AG08396 (cell line): ENCODE measurements around the gene SELENOV.
"Not testable (repeated sequence)": the region's sequence is repeated elsewhere in the genome, so short reads cannot be mapped to it uniquely, and the experiment has no call there.

Experiments
- DNase-seq: peaks from one replicate; pipeline ENCODE4 v3.0.0; 2012; ENCODE audit warnings: low spot score, mixed read lengths

The SELENOV gene, protein sequence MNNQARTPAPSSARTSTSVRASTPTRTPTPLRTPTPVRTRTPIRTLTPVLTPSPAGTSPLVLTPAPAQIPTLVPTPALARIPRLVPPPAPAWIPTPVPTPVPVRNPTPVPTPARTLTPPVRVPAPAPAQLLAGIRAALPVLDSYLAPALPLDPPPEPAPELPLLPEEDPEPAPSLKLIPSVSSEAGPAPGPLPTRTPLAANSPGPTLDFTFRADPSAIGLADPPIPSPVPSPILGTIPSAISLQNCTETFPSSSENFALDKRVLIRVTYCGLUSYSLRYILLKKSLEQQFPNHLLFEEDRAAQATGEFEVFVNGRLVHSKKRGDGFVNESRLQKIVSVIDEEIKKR

DNA sequence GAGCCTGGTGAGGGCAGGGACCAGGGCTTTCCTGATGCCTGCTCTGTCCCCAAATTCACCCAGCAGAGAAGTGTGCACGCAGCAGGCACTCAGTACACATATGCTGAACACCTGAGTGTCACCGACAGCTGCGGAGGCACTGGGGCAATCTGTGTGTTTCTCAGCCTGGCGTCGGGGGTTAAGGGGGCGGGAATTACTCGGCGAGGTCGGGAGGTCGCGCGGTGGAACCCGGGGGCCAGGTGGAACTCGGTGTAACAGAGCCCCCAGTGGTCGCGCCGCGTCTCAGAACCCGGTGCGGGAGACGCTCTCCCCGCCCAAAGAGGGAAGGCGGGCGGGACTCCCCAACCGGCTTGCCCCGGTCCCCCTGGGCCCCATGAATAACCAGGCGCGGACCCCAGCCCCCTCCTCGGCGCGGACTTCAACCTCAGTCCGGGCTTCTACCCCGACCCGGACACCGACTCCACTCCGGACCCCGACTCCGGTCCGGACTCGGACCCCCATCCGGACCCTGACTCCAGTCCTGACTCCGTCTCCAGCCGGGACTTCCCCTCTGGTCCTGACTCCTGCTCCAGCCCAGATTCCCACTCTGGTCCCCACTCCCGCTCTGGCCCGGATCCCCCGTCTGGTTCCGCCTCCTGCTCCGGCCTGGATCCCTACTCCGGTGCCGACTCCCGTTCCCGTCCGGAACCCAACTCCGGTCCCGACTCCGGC is at the start of gene SELENOV:
Gene SELENOV (plus strand): TSS at position 300 of the 711 bp plus-strand sequence. CDS start 74 bp downstream, at position 374.
- no peak for DNase-seq

DNA sequence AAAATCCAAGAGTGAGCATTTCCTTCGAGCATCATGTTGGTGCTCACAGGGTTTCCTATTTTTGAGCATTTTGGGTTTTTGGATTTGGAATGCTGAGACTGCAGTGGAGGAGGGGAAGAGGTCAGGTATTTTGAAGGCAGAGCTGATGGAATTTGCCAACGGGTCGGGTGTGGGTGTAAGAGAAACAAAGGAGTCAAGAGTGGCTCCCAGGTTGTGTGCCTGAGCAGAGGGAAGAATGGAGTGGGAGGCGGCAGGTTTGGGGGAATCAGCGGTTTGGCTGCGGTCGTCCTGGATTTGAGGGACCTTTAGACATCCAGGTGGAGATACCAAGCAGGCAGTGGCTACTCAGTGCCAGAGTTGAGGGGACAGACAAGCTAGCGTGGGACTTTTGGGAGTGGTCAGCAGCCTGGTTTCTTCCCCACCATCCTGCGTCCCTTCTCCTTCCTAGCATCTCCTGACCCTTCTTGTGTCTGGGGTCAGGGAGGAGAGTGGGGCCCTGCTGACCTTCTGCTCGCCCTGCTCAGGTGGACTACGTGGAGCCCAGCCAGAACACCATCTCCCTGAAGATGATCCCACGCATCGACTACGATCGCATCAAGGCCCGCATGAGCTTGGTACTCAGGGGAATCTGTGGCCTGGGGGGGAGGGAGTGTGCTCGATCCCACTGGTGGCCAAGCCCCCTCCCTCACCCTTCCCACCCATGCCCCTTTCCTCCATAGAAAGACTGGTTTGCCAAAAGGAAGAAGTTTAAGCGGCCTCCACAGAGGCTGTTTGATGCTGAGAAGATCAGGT is 48.8 kb upstream of the SELENOV start:
- no peak for DNase-seq

DNA sequence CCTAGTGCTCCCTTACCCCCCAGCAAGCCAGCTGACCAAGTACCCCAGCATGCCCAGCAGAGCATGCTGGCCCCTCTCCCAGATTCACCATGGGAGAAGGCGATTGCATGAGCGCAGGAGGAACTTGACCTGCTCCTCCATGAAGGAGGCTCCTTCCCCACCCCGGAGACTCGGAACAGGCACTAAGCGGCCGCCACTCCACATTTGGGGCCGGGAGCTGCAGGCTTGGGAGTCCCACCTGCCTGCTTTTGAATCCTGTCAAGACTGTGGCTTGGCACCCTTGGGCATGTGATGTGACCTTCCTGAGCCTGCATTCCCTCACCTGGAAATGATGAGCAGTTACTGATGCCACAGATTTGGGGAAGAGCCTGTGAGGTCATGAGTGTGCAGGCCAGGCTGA is 47.0 kb upstream of the SELENOV start:
- no peak for DNase-seq

DNA sequence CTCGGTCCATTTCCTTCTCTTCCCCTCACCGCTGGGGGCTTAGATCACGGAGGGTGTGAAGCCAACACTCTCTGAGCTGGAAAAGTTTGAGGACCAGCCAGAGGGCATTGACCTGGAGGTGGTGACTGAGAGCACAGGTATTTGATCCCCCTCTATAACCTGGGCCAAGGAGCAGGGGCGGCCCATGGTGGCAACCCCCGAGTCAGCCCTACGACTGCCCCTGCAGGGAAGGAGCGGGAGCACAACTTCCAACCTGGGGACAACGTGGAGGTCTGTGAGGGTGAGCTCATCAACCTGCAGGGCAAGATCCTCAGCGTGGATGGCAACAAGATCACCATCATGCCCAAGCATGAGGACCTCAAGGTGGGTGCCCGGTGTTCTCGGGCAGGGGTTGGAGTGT is 45.9 kb upstream of the SELENOV start:
- DNase-seq = no peak

DNA sequence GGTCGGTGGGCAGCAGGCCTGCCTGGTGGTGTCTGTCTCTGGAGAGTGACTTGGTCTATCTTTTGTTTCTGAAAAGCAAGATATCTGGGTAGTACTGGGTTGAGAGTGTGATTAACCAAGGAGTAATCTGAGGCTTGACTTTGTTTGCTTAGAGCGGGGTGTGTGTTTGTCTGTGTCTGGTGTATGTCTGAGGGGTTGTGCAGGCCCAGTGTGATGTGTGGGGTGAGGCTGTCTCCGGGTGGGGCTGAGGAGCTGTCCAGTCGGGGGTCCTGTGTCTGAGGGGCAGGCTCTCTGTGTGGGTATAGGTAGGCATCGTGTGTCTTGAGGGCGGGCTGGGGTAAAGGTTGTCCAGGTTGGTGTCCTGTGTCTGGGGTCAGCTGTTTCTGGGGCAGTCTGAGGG is 45.4 kb upstream of the SELENOV start:
- no peak for DNase-seq

DNA sequence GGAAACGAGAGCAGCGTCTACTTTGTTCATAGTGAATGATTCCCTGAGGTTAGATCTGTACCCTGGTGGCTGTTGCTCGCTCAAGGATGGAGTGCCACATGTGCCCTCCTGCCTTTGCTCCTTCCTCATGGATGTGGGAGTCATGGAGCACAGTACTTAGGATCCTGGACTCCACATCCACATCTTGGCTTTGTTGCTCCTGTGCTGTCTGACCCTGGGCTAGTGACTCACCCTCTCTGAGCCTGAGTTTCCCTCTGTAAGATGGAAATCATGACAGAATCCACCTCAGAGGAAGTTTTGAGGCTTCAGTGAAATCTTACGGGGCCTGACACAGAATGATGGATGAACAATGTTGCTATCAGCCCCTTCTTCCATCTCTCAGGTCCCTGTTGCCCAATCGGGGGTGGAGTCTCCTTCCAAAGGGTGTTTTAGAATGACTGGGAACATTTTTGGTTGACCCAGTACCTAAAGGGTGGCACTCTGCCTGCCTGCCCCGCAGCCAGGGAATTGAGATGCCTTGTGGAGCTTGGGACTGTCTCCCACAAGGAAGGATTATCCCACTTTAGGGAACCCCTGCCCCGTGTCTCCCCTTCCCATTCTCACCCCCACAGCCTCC is 44.1 kb upstream of the SELENOV start:
- no peak for DNase-seq

DNA sequence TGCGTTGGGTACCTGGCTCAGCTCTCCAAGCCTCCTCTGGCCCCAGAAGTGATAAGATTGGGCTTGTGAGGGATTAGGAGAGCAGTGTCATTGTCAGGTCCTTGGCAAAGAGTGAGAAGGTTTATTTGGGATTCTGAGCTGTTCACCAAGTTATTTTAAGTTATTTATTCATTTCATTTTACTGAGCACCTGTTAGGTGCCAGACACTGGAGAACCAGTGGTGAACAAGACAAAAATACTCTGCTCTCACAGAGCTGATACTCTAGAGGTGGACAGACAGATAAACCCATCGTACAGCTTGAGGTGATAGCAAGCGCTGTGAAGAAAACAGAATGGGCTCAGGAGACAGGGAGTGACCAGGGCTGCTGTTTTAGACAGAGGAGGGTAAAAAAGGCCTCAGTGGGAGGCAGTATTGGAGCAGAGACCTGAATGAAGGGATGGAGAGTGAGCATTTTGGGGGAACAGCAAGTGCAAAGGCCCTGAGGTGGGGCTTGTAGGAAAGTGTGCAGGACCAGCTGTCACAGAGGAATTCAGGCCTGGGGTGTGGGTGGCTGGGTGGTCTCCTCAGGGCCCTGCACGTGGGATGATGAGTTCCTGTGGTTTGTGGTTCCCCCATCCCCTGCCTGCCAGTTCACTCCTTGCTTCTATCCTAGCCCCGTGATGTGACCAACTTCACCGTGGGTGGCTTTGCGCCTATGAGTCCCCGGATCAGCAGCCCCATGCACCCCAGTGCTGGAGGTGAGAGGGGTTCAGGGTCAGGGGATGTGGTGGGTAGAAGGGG is 43.0 kb upstream of the SELENOV start:
- DNase-seq = no peak

DNA sequence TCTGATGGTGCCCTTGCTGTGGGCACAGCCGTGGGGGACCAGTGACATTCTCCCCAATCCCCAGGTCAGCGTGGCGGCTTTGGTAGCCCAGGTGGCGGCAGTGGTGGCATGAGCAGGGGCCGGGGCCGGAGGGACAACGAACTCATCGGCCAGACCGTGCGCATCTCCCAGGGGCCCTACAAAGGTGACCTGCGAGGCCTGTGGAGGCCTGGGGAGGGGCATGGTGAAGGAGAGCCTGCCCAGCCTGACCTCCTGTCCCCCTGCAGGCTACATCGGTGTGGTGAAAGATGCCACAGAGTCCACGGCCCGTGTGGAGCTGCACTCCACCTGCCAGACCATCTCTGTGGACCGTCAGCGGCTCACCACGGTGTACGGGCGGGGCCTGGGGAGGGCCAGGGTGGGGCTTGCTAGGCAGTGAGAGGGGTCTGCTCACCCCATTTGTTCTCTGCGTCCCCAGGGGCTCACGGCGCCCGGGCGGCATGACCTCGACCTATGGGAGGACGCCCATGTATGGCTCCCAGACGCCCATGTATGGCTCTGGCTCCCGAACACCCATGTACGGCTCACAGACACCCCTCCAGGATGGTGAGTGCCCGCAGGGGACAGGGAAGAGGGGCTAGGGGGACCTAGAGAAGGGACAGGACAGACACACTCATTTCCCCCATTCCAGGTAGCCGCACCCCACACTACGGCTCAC is 42.0 kb upstream of the SELENOV start:
- no peak for DNase-seq

DNA sequence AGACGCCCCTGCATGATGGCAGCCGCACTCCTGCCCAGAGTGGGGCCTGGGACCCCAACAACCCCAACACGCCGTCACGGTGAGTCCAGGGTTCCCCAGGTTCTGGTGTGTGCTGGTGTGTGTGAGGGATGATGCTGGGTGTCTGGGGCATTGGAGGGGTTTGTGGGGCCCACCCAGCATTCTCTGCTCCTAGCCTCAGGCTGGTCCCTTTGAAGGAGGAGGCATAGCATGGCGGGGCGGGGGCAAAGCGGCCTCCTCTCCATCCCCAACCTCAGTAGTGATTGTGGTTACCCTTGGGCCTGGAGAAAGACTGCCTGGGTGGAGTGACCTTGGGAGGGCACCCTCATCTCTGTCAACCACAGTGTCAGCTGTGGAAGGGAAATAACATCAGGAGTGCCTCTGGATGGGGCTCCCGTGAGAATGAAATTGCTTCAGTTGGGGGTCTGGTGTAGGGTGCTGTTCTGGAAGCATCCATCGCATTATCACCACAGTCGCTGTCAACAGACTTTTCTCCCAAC is 41.4 kb upstream of the SELENOV start:
- no peak for DNase-seq

DNA sequence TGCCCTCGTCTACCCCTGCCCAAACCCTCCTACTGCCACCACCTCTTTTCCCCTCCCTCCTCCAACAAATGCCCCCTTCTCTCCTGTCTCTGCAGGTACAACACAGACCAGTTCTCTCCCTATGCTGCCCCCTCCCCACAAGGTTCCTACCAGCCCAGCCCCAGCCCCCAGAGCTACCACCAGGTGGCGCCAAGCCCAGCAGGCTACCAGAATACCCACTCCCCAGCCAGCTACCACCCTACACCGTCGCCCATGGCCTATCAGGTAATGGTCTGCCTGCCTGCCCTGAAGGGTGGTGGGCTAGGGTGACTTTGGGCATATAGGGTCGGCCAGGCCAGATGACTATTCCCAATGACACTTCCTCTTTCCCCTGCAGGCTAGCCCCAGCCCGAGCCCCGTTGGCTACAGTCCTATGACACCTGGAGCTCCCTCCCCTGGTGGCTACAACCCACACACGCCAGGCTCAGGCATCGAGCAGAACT is 40.8 kb upstream of the SELENOV start:
- peak; percentile 61 for DNase-seq

DNA sequence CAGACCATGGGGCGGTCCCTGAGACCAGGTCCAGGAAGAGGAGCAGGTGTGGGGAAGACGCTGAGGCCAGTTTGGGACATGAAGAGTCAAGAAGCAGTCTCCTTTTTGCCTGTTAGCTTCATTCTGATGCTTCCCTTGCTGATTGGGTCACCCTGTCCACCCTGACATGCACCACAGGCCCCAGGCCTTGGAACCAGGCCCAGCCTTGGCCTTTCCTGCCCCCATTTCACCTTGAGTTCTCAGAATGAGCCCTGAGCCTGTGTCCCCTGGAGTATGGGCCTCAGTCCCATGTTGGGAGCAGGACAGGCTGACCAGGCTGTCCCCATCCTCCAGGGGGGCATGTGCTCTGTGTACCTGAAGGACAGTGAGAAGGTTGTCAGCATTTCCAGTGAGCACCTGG is 39.2 kb upstream of the SELENOV start:
- no peak for DNase-seq

DNA sequence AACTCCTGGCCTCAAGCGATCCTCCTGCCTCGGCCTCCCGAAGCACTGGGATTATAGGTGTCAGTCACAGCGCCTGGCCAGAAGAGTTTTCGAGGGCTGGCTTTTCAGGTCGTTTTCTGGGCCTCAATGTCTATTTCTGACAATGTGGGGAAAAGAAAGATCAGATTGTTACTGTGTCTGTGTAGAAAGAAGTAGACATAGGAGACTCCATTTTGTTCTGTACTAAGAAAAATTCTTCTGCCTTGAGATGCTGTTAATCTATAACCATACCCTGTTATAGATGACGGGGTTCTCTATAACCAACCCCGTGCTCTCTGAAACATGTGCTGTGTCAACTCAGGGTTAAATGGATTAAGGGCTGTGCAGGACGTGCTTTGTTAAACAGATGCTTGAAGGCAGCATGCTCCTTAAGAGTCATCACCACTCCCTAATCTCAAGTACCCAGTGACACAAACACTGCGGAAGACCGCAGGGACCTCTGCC is 35.6 kb upstream of the SELENOV start:
- DNase-seq = not testable (repeated sequence)

DNA sequence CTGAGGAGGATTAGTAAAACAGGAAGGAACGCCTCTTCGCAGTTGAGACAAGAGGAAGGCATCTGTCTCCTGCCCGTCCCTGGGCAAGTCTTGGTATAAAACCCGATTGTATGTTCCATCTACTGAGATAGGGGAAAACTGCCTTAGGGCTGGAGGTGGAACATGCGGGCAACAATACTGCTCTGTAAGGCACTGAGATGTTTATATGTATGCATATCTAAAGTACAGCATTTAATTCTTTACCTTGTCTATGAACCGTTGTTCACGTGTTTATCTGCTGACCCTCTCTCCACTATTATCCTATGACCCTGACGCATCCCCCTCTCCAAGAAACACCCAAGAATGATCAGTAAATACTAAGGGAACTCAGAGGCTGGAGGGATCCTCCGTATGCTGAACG is 35.0 kb upstream of the SELENOV start:
- DNase-seq = no peak

DNA sequence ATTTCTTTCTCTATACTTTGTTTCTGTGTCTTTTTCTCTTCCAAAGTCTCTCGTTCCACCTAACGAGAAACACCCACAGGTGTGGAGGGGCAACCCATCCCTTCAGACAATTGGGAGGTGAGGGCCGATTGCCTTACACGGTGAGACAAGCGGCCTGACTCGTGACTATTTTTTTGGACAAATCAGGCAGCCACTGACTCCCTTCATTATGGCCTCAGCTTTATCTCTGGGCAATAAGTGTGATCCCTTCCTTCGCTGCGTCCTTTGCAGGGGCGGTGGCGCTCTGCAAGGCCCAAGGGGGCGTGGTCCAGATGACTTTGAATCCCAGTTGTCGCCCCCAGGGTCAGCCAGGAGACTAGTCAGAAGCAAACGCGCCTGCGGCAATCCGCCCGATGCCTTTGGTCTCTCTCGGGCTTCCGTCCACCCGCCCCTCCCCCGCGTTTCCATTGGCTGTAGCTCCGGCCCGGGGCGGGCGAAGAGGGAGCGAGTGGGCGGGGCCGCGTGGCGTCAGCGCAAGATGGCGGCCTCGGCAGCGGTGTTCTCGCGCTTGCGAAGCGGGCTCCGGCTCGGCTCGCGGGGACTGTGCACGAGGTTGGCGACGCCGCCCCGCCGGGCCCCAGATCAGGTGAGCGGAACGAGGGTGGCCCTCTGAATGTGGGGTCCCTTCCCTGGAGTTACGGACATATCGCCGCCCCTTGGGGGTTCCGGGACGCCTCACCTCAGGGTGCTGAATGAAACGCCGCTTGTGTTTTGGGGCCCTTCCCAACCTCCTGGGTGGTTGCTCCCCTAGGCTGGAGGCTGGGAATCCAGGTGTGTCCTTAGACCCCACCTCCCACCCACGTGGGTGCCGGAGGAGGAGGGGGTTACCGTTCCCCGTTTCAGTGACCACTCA is 34.4 kb upstream of the SELENOV start, which contains the start of gene TIMM50:
Gene TIMM50 (plus strand): TSS at position 502 of the 892 bp plus-strand sequence. CDS start 16 bp downstream, at position 518.
- peak; percentile 95 for DNase-seq

DNA sequence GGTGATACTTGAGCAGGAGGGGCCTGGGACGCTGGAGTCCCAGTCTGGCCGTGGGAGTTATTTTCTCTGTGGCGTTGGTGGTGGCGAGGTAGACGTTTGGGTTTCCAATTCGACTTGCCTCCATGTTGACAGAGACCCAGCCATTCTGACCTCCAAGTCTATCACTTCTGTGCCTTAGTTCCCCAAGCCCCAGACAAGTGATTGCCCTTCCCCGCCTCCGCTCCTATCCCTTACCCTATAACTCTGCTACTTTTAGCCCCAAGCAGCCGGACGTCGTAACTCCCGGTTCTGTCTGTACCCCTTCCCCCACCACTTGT is 33.8 kb upstream of the SELENOV start:
- DNase-seq = no peak

DNA sequence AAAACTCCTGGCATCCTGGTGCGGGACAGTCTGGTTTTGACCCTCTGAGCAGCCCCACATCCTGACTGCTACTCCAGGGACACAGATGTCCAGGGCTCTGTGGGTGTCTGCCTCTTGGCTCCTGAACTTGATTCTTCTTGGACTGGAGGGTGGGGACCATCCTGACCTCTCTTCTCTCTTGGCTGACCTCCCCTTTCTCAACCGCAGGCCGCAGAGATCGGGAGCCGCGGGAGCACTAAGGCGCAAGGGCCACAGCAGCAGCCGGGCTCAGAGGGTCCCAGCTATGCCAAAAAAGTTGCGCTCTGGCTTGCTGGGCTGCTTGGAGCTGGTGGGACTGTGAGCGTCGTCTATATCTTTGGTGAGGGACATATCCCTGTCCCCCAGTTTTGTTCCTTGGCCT is 33.3 kb upstream of the SELENOV start:
- DNase-seq = no peak

DNA sequence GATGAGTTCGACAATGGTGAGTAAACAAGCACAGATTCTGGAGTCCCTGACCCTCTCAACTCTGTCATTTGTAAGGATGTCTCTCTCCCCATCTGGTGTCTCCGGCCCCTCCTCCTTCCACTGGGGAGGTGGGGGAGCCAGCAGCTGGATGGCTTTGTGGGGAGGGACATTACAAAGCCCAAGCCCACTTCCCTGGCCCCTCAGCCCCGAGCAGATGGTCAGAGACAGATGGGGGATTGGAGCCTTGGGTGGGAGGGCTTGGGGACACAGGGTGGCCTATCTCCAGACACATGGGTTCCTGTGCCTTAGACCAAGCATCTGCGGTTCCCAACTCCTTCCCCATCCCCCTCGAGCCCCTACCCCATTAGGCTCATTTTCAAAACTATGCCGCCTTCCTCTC is 31.8 kb upstream of the SELENOV start:
- no peak for DNase-seq

DNA sequence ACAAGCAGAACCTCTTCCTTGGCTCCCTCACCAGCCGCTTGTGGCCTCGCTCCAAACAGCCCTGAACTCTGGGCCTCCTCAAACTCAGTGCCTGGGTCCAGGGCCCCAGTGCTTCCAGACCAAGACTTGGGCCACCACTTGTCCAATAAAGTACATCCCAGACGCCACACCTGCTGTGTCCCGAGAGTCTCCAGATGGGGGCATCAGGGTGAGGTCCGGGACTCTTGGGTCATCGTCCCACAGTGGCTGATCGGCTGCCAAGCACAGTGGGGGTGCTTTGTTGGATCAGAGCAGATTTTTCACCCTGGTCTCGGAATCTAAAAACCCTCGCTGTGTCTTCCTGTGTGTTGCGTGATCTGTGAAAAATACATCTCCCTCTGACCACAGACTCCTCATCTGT is 25.2 kb upstream of the SELENOV start:
- DNase-seq = no peak

DNA sequence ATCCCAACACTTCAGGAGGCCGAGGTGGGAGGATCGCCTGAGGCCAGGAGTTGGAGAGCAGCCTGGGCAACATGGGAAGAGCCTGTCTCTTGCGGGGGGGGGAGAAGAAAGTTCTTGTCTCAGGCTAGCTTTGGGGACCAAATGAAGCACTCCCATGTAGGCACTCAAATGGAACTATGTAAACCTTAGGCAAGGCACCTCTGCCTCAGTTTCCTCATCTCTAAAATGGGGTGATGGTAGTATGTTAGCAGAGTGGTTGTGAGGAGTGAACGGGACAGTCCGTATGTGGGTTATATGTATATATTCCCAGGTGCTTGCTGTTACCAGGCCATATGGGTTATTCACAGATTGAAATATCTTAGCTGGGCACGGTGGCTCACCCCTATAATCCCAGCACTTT is 22.7 kb upstream of the SELENOV start:
- no peak for DNase-seq
